Spleen (tissue), 13 donors: ENCODE measurements around the gene LRRTM4. TPM values are rescaled to one million over a fixed set of nuclear protein-coding genes. Genes with fewer than 3 reads are reported as not detected.

ENCODE experiments used
- DNase-seq: peaks from one replicate; pipeline ENCODE4 v3.0.0-alpha.2; 2020
- H3K27ac ChIP-seq, 8 donors: fragments of 200-600 bp; sonication (generic) in 7 of 8; 1 replicate in 4 of 8; 2 replicates in 4 of 8; pipeline versions ENCODE4 v1.5.0 to v1.8.0; 2016 to 2021; ENCODE audit warnings: inconsistent platforms in 4 of 8, mild to moderate bottlenecking in 4 of 8, moderate library complexity in 1 of 8
- H3K27me3 ChIP-seq, 7 donors: fragments of 200-600 bp; sonication (generic) in 6 of 7; replicated peaks in 1 of 7; 1 replicate in 4 of 7; 2 replicates in 3 of 7; pipeline versions ENCODE4 v1.5.0 to v1.8.0; 2016 to 2021; ENCODE audit warnings: inconsistent platforms in 3 of 7, mild to moderate bottlenecking in 1 of 7
- H3K36me3 ChIP-seq, 6 donors: fragments of 200-600 bp; sonication (generic) in 5 of 6; 1 replicate in 4 of 6; 2 replicates in 2 of 6; pipeline versions ENCODE4 v1.5.0 to v1.8.0; 2016 to 2021; ENCODE audit warnings: inconsistent platforms in 2 of 6
- H3K4me1 ChIP-seq, 6 donors: fragments of 200-600 bp; sonication (generic) in 5 of 6; 1 replicate in 3 of 6; 2 replicates in 3 of 6; pipeline versions ENCODE4 v1.5.0 to v1.8.0; 2016 to 2021; ENCODE audit warnings: inconsistent platforms in 3 of 6
- H3K4me3 ChIP-seq, 8 donors: fragments of 200-600 bp; sonication (generic) in 7 of 8; 1 replicate in 4 of 8; 2 replicates in 4 of 8; pipeline versions ENCODE4 v1.5.0 to v1.8.0; 2016 to 2021; ENCODE audit warnings: inconsistent platforms in 4 of 8, mild to moderate bottlenecking in 4 of 8, moderate library complexity in 2 of 8
- H3K9me3 ChIP-seq, 8 donors: fragments of 200-600 bp; sonication (generic) in 7 of 8; 1 replicate in 4 of 8; 2 replicates in 4 of 8; pipeline versions ENCODE4 v1.5.0 to v1.8.0; 2016 to 2021; ENCODE audit warnings: inconsistent platforms in 4 of 8
- POLR2A ChIP-seq, 3 donors: fragments of 450-650 bp; IDR thresholded peaks; one replicate each; pipeline ENCODE4 v1.5.1; 2017; ENCODE audit warnings: antibody characterized with exemption in 3 of 3, mild to moderate bottlenecking in 1 of 3
- POLR2AphosphoS5 ChIP-seq, 3 donors: sonication (generic); formaldehyde crosslinking; IDR thresholded peaks; one replicate each; pipeline ENCODE4 v1.5.1; 2017; ENCODE audit warnings: antibody characterized with exemption in 3 of 3
- WGBS, 5 donors: extraction: QIAGEN DNeasy Blood & Tissue Kit in 3 of 5; methylation state at CpG; one replicate each; pipeline versions ENCODE4 v1.1.5 to v1.1.7; 2013 to 2018; 5-methylcytosine and 5-hydroxymethylcytosine counted together
- intact Hi-C: fragments of 100-400 bp; cut with DNase I; formaldehyde crosslinking; loops from one replicate; pipeline ENCODE4 v1.15.0; 2023; ENCODE audit warnings: low total_unique reads
- long read RNA-seq, 2 donors: transcript quantifications; one replicate each; lab custom pipeline, GENCODE V29; 2026
- polyA plus RNA-seq, 3 donors: library from polyadenylated mRNA; stranded (reverse); fragments of 200-250 nt; gene quantifications; one replicate each; pipeline ENCODE4 v1.2.1, GENCODE V29; 2013
- total RNA-seq, 7 donors: library from RNA; depleted of rRNA in 3 of 7; stranded (reverse); fragments of >200 nt in 3 of 7; fragmentation: NEBNext Ultra II Directional in 4 of 7; extraction: Animal tissue kit (Norgen Biotek cat#: 25700) in 4 of 7; gene quantifications; one replicate each; pipeline versions ENCODE4 v1.1.0 to v1.2.1, GENCODE V29; 2016 to 2021
- TF ChIP-seq, protein P1 (sequence below), 11 experiments: fragments of 200-600 bp in 7 of 11; fragments of 450-650 bp in 4 of 11; sonication (generic) in 4 of 11; IDR thresholded peaks in 8 of 11; conservative IDR thresholded peaks in 3 of 11; 1 replicate in 7 of 11; 2 replicates in 4 of 11; pipeline versions ENCODE4 v1.4.0 to v1.8.0; 2016 to 2021; ENCODE audit warnings: antibody characterized with exemption in 11 of 11, inconsistent platforms in 4 of 11, mild to moderate bottlenecking in 1 of 11
- donor health status: healthy with polysubstance abuse.
- donor health status: DM: no; HTN: no; CAD: no; lungs with moderate emphysema.
- donor health status: DM: no; HTN: no; CAD: no.
- donor health status: Bipolar disorder and iron deficiency.
- donor health status: healthy.
- donor health status: DM: no; HTN: no; CAD: no.
- donor health status: DM: yes; HTN: yes; CAD: no.

Gene LRRTM4
- total RNA-seq (under 1 TPM in 3 of 7 donors, not detected in 4; 0.14 to 0.33 (median 0.16) TPM), polyA plus RNA-seq (under 1 TPM in 2 of 3 donors, not detected in 1; 0.03 to 0.09 TPM)
- long read RNA-seq, donor 1, result 0 reads
- long read RNA-seq, donor 2, result 0 reads

DNA sequence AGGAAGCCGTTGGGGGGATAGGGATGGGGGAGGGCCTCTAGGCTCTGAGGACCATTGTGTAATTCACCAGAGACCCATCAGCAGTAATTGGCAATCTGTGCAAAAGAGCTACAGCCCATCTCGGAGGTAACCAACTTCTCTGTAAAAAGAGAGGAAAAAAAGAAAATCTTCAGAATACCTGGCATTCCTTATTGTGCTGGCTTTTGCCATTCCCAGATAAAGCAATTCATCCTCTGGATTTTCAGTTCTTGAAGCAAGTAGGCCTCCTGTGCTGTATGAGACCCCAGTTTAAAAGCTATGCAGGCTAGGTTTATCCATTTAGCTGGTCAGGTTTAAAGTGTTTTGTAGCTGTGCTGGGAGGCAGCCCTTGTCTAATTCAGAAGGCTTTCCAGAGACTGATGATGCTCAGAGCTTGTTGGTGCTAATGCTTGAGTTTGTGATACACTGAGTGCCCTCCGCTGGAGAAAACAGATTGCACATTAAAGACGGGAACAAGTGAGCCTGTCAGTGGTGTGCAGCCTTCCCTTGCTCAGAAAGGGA is at the start of gene LRRTM4:
Gene LRRTM4 (minus strand): TSS at position 446 of the 540 bp plus-strand sequence.
- Histone ChIP-seq H3K36me3 (no peaks in the 10 kb centered on the region), H3K27me3 (no peaks in the 10 kb centered on the region), H3K9me3 (peaks cover 0 to 5% (median 0%) of the 10 kb centered on the region in 8 donors), H3K4me3 (no peak within 1 kb of the TSS), H3K27ac (no peak within 1 kb of the TSS), H3K4me1 (no peaks in the 10 kb centered on the region)
- no peak for DNase-seq
- TF ChIP-seq, protein P1, sequence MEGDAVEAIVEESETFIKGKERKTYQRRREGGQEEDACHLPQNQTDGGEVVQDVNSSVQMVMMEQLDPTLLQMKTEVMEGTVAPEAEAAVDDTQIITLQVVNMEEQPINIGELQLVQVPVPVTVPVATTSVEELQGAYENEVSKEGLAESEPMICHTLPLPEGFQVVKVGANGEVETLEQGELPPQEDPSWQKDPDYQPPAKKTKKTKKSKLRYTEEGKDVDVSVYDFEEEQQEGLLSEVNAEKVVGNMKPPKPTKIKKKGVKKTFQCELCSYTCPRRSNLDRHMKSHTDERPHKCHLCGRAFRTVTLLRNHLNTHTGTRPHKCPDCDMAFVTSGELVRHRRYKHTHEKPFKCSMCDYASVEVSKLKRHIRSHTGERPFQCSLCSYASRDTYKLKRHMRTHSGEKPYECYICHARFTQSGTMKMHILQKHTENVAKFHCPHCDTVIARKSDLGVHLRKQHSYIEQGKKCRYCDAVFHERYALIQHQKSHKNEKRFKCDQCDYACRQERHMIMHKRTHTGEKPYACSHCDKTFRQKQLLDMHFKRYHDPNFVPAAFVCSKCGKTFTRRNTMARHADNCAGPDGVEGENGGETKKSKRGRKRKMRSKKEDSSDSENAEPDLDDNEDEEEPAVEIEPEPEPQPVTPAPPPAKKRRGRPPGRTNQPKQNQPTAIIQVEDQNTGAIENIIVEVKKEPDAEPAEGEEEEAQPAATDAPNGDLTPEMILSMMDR (IDR thresholded peaks at IDR 0.05 in 8 of 11, conservative IDR thresholded peaks at IDR 0.05 in 3 of 11), result no peak
- TF ChIP-seq POLR2AphosphoS5 (IDR thresholded peaks at IDR 0.05) (no peak), POLR2A (IDR thresholded peaks at IDR 0.05) (no peak)
- WGBS, 5 donors, result 3 to 17% (median 10%) methylated on average over 4 of the region's 4 CpGs
- intact Hi-C loops, result no loop called here

DNA sequence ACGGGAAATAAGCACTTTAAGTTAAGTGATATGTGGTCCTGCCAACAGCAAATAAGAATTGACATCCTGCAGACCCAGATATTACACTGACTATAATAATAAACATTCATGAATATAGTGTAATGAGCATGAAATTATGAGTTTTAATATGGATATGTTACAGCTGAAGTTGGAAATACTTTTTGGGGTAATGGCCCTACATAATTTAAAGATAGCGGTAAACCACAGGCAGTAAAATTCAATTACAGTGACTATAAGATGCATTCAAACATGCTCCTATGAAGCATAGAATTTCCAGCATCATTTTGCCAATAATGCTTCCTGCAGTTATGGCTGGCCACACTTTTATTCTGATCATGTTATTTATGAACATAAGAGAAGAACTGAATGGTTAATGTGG is 49.4 kb upstream of the LRRTM4 start:
- no peak for DNase-seq
- WGBS, 5 donors, result 62 to 79% (median 67%) methylated on average over 2 of the region's 2 CpGs
- TF ChIP-seq POLR2AphosphoS5 (IDR thresholded peaks at IDR 0.05), result no peak
- TF ChIP-seq, protein P1 (IDR thresholded peaks at IDR 0.05 in 8 of 11, conservative IDR thresholded peaks at IDR 0.05 in 3 of 11), result no peak
- Histone ChIP-seq H3K27ac (no peak overlapping the region), H3K4me1 (no peaks in the 10 kb centered on the region), H3K9me3 (peaks cover 0 to 10% (median 2%) of the 10 kb centered on the region in 8 donors), H3K36me3 (no peaks in the 10 kb centered on the region), H3K4me3 (no peak overlapping the region), H3K27me3 (no peaks in the 10 kb centered on the region)
- intact Hi-C loops, result no loop called here

DNA sequence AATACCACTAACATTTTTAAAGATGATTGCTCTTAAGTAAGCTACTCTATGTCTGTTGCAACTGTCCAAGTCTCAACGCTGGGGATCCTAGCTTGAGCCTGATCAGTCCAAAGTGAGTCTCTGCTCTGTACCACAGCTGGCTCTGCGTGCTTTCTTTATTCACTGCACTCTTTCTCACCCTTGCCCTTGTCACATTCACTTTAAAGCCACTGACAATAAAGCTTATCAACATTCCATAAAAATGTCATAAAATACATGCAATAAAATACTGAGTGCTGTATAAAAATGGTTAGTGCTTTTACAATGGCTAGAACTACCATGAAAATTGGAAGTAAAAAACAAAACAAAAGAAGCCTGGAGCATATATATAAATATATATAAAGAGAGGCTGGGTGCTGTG is 45.5 kb upstream of the LRRTM4 start:
- intact Hi-C loops, result no loop called here
- WGBS, 5 donors, result 47 to 67% (median 59%) methylated on average over 2 of the region's 2 CpGs
- H3K27me3 ChIP-seq, result no peaks in the 10 kb centered on the region
- H3K27ac ChIP-seq, result no peak overlapping the region
- H3K4me3 ChIP-seq, result no peak overlapping the region
- no peaks in the 10 kb centered on the region for H3K4me1 ChIP-seq
- H3K9me3 ChIP-seq, result peaks cover 0 to 13% (median 2%) of the 10 kb centered on the region in 8 donors
- TF ChIP-seq POLR2AphosphoS5 (IDR thresholded peaks at IDR 0.05), result no peak
- TF ChIP-seq POLR2A (IDR thresholded peaks at IDR 0.05), result no peak
- TF ChIP-seq, protein P1 (IDR thresholded peaks at IDR 0.05 in 8 of 11, conservative IDR thresholded peaks at IDR 0.05 in 3 of 11), result no peak
- H3K36me3 ChIP-seq, result no peaks in the 10 kb centered on the region
- no peak for DNase-seq

DNA sequence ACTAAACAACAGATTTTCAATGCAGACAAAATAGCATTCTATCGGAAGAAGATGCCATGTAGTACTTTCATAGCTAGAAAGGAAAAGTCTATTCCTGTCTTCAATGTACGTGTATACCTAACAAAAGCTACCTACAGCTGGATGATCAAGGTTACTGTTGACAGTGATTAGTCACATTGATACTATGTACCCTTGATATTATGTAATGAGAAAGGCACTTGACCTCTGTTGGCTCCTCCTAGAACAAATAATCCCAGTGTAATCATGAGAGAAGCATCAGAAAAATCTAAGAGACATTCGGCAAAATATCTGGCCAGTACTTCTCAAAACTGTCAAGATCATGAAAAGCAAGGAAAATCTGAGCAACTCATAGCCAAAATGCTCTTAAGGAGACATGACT is 44.4 kb upstream of the LRRTM4 start:
- no peak overlapping the region for H3K27ac ChIP-seq
- H3K9me3 ChIP-seq, result peaks cover 0 to 10% (median 0%) of the 10 kb centered on the region in 8 donors
- TF ChIP-seq POLR2AphosphoS5 (IDR thresholded peaks at IDR 0.05) (no peak), POLR2A (IDR thresholded peaks at IDR 0.05) (no peak)
- TF ChIP-seq, protein P1 (IDR thresholded peaks at IDR 0.05 in 8 of 11, conservative IDR thresholded peaks at IDR 0.05 in 3 of 11), result no peak
- H3K4me1 ChIP-seq, result no peaks in the 10 kb centered on the region
- H3K36me3 ChIP-seq, result no peaks in the 10 kb centered on the region
- 71 to 83% (median 78%) methylated on average over 3 of the region's 3 CpGs for WGBS, 5 donors
- intact Hi-C loops, result no loop called here
- DNase-seq, result no peak
- no peak overlapping the region for H3K4me3 ChIP-seq
- no peaks in the 10 kb centered on the region for H3K27me3 ChIP-seq
